Skin epidermis (tissue), 12 donors: ENCODE results near the gene LRRC23.

Experiments
- H3K27ac ChIP-seq, 21 experiments: fragments of 200-600 bp; sonication (generic) in 11 of 21; one replicate each; pipeline ENCODE4 v1.5.0; 2020; ENCODE audit warnings: mild to moderate bottlenecking in 3 of 21, inconsistent platforms in 2 of 21, moderate library complexity in 2 of 21
- H3K4me3 ChIP-seq, 7 experiments: fragments of 200-600 bp; sonication (generic) in 2 of 7; one replicate each; pipeline ENCODE4 v1.5.0; 2020; ENCODE audit warnings: inconsistent platforms in 2 of 7, mild to moderate bottlenecking in 2 of 7, moderate library complexity in 1 of 7

The LRRC23 gene

DNA sequence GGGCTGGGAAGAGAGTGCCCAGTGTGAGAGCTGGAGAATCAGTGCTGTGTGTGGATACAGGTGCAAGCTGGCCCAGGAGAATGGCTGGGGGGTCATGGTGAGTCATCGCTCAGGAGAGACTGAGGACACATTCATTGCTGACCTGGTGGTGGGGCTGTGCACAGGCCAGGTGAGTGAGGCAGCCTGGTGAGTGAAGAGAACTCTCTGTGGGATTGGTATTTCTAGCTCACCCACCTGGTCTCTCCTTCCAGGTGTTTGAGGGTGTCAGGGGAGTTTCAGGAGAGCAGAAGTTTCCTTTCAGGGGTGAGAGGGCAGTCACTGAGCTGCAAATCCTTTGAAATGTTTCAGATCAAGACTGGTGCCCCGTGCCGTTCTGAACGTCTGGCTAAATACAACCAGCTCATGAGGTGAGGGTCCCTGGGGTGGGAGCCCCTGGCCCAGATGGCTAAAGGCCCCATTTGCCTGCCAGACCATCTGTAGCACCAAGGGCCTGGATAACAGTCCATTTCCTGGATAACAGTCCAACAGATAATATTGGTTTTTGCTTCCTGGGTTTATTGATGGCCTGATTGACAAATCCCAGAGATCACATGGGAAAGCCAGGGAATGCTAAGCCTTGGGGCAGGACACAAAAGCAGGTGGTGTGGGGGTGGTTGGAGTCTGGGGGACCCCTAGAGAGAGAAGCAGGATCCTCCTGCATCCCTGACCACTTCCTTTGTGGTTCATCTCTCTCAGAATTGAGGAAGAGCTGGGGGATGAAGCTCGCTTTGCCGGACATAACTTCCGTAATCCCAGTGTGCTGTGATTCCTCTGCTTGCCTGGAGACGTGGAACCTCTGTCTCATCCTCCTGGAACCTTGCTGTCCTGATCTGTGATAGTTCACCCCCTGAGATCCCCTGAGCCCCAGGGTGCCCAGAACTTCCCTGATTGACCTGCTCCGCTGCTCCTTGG lies 17.6 kb downstream of the LRRC23 start:
- H3K27ac ChIP-seq: peak overlapping the region in 2 of 21 experiments; percentile 7 to 16
- H3K4me3 ChIP-seq: no peak overlapping the region

DNA sequence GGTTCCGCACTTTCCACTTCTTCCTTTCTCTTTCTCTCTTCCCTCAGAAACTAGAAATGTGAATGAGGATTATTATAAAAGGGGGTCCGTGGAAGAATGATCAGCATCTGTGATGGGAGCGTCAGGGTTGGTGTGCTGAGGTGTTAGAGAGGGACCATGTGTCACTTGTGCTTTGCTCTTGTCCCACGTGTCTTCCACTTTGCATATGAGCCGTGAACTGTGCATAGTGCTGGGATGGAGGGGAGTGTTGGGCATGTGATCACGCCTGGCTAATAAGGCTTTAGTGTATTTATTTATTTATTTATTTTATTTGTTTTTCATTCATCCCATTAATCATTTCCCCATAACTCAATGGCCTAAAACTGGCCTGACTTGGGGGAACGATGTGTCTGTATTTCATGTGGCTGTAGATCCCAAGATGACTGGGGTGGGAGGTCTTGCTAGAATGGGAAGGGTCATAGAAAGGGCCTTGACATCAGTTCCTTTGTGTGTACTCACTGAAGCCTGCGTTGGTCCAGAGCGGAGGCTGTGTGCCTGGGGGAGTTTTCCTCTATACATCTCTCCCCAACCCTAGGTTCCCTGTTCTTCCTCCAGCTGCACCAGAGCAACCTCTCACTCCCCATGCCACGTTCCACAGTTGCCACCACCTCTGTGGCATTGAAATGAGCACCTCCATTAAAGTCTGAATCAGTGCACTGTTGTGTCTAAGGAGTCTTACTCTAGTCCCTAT lies 18.5 kb downstream of the LRRC23 start:
- H3K27ac ChIP-seq: peak overlapping the region in 1 of 21 experiments; percentile 2

DNA sequence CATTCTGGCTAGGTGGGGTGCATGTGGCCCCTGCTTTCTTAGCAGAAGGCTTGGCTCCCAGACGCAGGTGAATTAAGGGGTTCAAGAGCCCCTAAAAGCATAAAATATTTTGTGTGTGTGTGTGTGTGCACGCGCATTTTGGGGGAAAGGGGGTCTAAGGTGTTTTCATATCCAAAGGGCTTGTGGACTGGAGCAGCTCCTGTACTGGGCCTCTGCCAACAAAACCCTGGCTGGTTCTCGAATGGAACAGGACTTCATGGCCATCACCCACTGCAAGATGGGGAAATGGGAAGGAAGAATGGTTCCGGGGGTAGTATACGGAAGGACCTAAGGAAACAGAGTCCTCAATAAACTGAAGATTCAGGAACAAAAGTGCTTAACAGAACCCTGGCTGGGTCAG lies 19.2 kb downstream of the LRRC23 start:
- Histone ChIP-seq H3K4me3 (no peak overlapping the region), H3K27ac (peak overlapping the region in 4 of 21 experiments; percentile 2 to 99 (median 98))

More for the DNA sequence above, 18.5 kb downstream of the LRRC23 start:
- H3K4me3 ChIP-seq: no peak overlapping the region

DNA sequence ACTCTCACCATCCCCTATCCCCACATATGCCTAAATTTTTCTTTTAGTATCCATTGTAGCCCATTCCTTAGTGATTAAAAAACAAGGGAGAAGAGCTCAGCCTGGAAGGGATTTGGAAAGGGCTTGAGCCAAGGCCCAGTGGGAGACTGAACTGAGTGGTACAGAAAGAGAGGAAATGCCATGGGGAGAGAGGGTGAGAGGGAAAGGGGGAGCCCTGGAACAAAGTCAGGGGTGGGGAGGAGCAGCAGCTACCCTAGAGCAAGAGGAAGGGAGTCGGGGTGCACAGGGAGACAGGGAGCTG lies 20.6 kb downstream of the LRRC23 start:
- Histone ChIP-seq H3K4me3 (no peak overlapping the region), H3K27ac (peak overlapping the region in 20 of 21 experiments; percentile 88 to 99 (median 98))

DNA sequence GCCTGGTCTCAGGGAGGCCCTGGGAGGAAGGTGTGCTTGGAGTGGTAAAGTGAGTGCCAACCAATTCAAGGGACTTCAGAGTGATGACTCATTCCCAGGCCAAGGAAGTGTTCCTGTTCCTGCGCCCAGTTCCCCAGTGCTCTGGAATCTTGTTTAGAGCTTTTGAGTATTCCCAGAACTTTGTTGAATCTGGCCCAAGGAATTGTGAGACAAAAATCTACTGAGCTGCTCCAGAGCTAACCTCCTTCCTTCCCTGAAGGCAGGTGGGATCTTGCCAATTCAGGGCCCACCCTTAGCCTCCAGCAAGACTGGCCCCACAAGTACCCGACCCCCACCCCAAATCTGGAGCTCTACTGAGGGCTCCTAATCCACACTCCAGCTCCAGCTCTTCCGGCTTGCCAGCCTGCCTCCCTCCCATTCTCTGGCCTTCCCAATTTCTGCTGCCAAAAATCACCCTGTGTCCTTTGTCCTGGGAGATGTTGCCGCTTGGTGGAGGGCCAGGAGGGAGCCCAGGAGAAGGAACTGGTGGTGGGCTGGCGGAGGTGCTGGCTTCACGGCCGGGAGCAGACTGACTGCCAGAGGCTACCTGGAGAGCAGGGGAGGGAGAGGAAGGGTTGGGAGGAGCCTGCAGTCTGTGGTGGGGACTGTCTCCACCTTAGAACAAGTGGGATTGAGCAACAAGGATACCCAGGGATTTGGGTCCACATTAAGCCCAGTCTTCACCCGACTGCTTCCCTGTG lies 21.1 kb downstream of the LRRC23 start:
- Histone ChIP-seq H3K4me3 (peak overlapping the region in 6 of 7 experiments; percentile 2 to 96 (median 79)), H3K27ac (peak overlapping the region in 20 of 21 experiments; percentile 88 to 99 (median 98))

DNA sequence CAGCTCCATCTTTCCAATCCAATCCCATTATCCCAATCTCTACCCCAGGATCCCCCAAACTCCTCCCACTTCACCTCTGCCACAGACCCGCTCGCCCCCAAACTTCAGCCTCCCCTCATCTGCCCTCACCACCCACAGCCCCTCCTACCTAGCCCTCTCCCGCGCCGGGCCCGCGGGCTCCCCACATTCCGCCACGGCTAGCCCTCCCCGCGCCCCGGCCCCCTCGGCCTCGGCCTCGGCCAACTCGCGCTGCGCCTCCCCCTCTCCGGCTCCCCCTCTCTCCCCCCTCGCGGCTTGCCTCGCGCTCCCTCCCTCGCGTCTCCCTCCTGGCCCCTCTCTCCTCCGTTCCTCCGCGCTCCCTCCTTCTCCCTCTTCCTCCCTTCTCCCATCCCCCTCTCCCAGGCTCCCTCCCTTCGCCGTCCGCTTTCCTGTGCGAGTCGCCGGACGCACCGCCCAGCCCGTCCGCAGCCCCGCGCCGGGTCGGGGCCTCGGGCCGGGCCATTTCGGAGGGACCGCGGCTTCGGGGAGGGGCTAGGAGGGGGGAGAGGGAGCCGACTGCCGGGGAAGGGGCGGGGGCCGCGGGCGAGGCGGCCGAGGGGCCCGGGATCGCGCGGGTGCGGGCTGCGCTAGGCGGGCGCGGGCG lies 22.9 kb downstream of the LRRC23 start, which contains the start of gene ATN1:
ATN1 (plus strand) TSS at position 581 of the 643 bp plus-strand sequence. CDS start 6,043 bp downstream, outside the sequence.
- Histone ChIP-seq H3K27ac (peak within 1 kb of the TSS; percentile 88 to 99 (median 98)), H3K4me3 (peak within 1 kb of the TSS; percentile 76 to 96 (median 82))

DNA sequence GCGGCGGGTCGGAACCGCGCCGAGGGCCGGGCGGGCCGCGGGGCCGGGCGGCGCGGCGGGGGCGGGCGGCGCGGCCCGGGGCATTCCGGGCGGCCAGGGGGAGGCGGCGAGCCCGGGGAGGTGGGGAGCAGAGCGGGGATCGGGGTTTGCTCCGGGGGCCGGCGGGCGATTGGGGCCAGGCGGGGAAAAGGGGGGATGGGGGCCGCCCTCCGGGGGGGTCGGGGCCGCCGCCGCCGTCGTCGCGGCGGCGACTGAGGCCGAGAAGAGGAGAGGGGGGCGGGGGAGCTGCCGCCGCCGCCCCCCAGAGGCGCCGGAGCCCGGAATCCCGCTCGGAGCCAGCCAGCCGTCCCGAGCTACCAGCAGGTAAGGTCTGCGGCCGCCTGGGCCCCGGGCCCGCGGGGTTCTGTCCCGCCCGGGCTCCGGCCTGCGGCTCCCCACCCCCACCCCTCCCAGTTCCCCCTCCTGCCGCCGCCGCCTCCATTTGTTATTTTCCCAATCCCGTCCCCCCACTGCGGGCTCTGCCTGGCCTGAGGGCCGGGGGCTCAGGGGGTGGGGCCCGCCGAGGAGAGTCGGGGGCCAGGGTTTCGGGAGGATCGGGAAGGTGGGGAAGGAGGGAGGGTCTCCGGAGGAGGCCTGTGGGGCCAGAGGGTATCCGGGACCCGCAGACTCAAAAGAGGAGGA lies 23.5 kb downstream of the LRRC23 start:
- H3K27ac ChIP-seq: peak overlapping the region; percentile 88 to 99 (median 98)
- H3K4me3 ChIP-seq: peak overlapping the region; percentile 76 to 96 (median 82)

DNA sequence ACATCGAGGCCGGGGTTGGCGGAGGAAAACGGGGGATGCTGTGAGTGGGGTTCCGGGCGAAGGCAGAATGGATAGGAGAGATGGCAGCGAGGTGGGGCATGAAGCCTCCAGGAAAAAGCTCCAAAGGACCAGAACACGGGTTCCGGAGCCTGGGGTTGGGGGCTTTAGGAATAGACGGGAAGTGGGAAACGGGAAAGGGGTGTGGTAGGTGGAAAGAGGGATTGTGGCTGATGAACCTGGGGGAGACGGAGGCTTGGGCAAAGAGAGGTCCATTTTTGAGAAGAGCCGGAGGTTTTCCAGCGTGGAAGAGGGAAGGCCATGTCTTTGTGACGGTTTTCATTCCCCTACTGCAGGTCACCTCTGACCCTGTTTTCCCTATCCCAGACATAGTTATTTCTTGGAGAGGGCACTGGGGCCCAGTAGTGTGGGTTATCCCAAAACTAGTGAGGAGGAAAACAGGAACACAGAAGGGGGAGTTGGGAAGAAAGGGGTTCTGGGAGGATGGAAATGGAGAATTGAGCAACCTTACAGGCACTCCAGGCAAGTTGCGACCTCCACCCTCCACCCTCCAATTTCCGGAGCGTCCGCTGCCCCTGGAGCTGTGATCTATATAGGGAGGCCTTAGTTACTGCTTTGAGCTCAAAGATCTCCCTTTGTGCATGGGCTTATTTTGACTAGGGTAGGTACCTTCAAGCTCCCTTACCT lies 24.2 kb downstream of the LRRC23 start:
- peak overlapping the region; percentile 88 to 99 (median 98) for H3K27ac ChIP-seq
- peak overlapping the region; percentile 76 to 96 (median 82) for H3K4me3 ChIP-seq

DNA sequence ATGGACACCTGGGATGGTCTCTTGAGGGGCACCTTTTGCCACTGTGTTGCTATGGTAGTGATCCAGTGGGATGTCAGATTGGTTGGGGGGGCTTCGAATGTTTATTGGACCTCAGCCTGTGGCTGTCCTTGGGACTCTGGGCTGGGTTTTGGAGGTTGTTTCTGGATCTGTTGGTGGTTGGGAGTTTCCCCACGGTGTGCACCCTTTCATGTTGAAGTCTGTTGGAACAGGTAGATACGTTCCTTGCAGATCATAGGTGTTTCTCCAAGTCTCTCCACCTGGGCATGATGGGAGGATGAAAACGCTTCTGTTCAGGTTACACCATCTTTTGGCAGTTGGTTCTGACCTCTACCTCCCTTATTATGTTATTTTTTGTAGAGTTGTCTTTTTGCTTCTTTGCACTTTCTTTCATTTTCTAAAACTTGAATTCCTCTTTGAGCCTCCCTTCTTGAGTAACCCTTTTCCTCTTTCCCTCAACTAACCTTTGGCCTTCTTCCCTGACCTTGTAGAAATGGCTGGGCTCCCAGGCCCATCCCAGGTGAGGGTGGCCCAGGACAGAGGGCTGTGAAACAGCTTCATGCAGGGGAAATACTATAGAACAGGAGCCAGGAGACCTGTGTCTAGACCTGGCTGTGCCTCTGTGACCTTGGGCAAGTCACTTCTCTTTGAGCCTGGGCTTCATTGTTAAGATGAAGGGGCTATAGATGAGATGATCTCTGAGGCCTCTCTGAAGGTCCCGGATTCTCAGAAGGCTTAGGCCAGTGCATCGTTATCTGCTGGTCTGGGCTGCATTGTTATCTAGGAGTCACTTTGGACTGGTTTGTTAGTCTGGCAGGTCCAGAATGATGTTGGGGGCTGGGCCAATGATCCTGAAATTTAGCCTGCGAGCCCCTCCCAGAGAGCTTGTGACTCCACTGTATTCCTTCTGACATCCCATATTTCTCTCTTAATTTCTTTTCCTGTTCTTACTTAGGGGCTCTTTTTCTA lies 25.1 kb downstream of the LRRC23 start:
- peak overlapping the region in 19 of 21 experiments; percentile 88 to 99 (median 99) for H3K27ac ChIP-seq

DNA sequence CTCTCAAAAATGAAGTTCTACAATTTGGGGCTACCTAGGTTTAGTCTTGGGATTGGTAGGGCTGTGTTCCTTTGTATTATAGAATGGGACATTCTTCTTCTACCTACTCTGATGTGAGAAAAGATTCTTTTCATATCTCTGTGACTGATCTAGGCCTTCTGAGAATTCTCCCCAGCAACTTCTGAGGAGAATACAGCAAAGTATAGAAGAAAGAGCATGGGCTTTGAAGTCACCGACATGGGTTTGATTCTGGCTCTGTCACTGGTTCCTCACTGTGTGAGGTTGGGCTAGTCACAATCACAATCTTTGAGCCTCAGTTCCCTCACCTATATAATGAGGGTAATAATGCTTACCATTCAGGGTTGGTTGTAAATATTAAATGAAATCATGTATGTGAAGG lies 28.1 kb downstream of the LRRC23 start:
- Histone ChIP-seq H3K4me3 (no peak overlapping the region), H3K27ac (peak overlapping the region in 4 of 21 experiments; percentile 29 to 46 (median 36))

More for the DNA sequence above, 25.1 kb downstream of the LRRC23 start:
- peak overlapping the region; percentile 76 to 96 (median 82) for H3K4me3 ChIP-seq

DNA sequence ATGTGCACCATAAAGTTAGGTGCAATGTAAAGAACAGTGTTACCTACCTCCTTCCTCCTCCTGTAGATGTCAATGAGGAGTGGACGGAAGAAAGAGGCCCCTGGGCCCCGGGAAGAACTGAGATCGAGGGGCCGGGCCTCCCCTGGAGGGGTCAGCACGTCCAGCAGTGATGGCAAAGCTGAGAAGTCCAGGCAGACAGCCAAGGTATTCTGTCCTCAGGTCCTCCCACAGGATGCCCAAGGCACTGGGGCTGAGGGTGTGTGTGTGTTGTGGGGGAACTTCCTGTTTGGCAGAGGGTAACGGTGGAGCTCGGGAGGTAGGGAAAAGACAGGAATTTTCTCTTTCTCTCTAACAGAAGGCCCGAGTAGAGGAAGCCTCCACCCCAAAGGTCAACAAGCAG lies 29.5 kb downstream of the LRRC23 start:
- H3K4me3 ChIP-seq: no peak overlapping the region
- H3K27ac ChIP-seq: peak overlapping the region in 13 of 21 experiments; percentile 6 to 71 (median 41)

DNA sequence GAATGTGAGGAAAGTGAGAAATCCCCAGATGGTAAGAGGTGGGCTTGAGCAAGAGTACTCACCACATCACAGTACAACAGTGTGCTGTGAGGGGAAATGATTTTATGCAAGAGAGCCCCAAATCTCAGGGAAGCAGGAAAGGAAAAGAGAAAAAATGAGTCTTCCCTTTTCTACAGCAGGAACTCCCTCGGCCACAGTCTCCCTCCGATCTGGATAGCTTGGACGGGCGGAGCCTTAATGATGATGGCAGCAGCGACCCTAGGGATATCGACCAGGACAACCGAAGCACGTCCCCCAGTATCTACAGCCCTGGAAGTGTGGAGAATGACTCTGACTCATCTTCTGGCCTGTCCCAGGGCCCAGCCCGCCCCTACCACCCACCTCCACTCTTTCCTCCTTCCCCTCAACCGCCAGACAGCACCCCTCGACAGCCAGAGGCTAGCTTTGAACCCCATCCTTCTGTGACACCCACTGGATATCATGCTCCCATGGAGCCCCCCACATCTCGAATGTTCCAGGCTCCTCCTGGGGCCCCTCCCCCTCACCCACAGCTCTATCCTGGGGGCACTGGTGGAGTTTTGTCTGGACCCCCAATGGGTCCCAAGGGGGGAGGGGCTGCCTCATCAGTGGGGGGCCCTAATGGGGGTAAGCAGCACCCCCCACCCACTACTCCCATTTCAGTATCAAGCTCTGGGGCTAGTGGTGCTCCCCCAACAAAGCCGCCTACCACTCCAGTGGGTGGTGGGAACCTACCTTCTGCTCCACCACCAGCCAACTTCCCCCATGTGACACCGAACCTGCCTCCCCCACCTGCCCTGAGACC lies 31.0 kb downstream of the LRRC23 start:
- Histone ChIP-seq H3K4me3 (no peak overlapping the region), H3K27ac (peak overlapping the region in 10 of 21 experiments; percentile 21 to 98 (median 72))

DNA sequence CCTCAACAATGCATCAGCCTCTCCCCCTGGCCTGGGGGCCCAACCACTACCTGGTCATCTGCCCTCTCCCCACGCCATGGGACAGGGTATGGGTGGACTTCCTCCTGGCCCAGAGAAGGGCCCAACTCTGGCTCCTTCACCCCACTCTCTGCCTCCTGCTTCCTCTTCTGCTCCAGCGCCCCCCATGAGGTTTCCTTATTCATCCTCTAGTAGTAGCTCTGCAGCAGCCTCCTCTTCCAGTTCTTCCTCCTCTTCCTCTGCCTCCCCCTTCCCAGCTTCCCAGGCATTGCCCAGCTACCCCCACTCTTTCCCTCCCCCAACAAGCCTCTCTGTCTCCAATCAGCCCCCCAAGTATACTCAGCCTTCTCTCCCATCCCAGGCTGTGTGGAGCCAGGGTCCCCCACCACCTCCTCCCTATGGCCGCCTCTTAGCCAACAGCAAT lies 31.6 kb downstream of the LRRC23 start:
- Histone ChIP-seq H3K27ac (peak overlapping the region in 12 of 21 experiments; percentile 23 to 98 (median 94)), H3K4me3 (no peak overlapping the region)

DNA sequence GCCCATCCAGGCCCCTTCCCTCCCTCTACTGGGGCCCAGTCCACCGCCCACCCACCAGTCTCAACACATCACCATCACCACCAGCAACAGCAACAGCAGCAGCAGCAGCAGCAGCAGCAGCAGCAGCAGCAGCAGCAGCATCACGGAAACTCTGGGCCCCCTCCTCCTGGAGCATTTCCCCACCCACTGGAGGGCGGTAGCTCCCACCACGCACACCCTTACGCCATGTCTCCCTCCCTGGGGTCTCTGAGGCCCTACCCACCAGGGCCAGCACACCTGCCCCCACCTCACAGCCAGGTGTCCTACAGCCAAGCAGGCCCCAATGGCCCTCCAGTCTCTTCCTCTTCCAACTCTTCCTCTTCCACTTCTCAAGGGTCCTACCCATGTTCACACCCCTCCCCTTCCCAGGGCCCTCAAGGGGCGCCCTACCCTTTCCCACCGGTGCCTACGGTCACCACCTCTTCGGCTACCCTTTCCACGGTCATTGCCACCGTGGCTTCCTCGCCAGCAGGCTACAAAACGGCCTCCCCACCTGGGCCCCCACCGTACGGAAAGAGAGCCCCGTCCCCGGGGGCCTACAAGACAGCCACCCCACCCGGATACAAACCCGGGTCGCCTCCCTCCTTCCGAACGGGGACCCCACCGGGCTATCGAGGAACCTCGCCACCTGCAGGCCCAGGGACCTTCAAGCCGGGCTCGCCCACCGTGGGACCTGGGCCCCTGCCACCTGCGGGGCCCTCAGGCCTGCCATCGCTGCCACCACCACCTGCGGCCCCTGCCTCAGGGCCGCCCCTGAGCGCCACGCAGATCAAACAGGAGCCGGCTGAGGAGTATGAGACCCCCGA lies 32.2 kb downstream of the LRRC23 start:
- H3K27ac ChIP-seq: peak overlapping the region; percentile 53 to 98 (median 94)
- peak overlapping the region; percentile 41 to 67 (median 62) for H3K4me3 ChIP-seq
